Stimulated activated effector memory CD8-positive, alpha-beta T cell treated with anti-CD3 and anti-CD28 coated beads, Interleukin-12 subunit alpha, Interleukin-12 subunit beta, amount 100 ng/mL, for 72 hours (primary cell): ENCODE data around the gene TENM4.
"Not testable (repeated sequence)": the region's sequence is repeated elsewhere in the genome, so short reads cannot be mapped to it uniquely, and the experiment has no call there.

Source experiments
- ATAC-seq: fragments of 150-1000 bp; cut with Tn5 transposase; 2 replicates; pipeline ENCODE4 v1.10.0; 2021
- DNase-seq, 2 donors: peaks; one replicate each; pipeline ENCODE4 v3.0.0; 2021 to 2022; ENCODE audit warnings: low spot score in 2 of 2
- H3K27ac Mint-ChIP-seq: one replicate; pipeline ENCODE4 v1.8.0; 2022; ENCODE audit warnings: mild to moderate bottlenecking, mixed read lengths
- H3K36me3 Mint-ChIP-seq: one replicate; pipeline ENCODE4 v1.8.0; 2022; ENCODE audit warnings: mild to moderate bottlenecking, mixed read lengths
- H3K4me1 Mint-ChIP-seq: one replicate; pipeline ENCODE4 v1.8.0; 2022; ENCODE audit warnings: mixed read lengths
- H3K4me3 Mint-ChIP-seq: one replicate; pipeline ENCODE4 v1.8.0; 2022; ENCODE audit warnings: mild to moderate bottlenecking, mixed read lengths
- H3K9me3 Mint-ChIP-seq: one replicate; pipeline ENCODE4 v1.8.0; 2022; ENCODE audit warnings: mixed read lengths

Gene TENM4

GRCh38 chr11:79201677-79202347, 239.0 kb downstream of the TENM4 start:
- DNase-seq (no peak), ATAC-seq (no peak)
- Mint-ChIP-seq H3K4me3 (no peak overlapping the region), H3K9me3 (no peaks in the 10 kb centered on the region), H3K36me3 (no peaks in the 10 kb centered on the region), H3K4me1 (no peaks in the 10 kb centered on the region), H3K27ac (no peak overlapping the region)

GRCh38 chr11:79200398-79201070, 240.3 kb downstream of the TENM4 start:
- Mint-ChIP-seq H3K9me3 (no peaks in the 10 kb centered on the region), H3K27ac (no peak overlapping the region), H3K4me1 (no peaks in the 10 kb centered on the region), H3K36me3 (no peaks in the 10 kb centered on the region), H3K4me3 (no peak overlapping the region)
- ATAC-seq, result no peak
- DNase-seq, result no peak

- Mint-ChIP-seq H3K27ac (no peak overlapping the region), H3K36me3 (no peaks in the 10 kb centered on the region), H3K4me1 (no peaks in the 10 kb centered on the region), H3K4me3 (no peak overlapping the region), H3K9me3 (no peaks in the 10 kb centered on the region)
- ATAC-seq (no peak), DNase-seq (no peak)
These were observed 241.0 kb downstream of the TENM4 start for GRCh38 chr11:79199729-79200354.

GRCh38 chr11:79198898-79199250, 242.0 kb downstream of the TENM4 start:
- DNase-seq, result no peak
- no peak overlapping the region for H3K27ac Mint-ChIP-seq

GRCh38 chr11:79198203-79198897, 242.5 kb downstream of the TENM4 start:
- no peaks in the 10 kb centered on the region for H3K36me3 Mint-ChIP-seq
- H3K4me1 Mint-ChIP-seq, result no peaks in the 10 kb centered on the region
- H3K9me3 Mint-ChIP-seq, result peaks cover 2% of the 10 kb centered on the region
- H3K4me3 Mint-ChIP-seq, result no peak overlapping the region
- ATAC-seq (no peak), DNase-seq (no peak)
- no peak overlapping the region for H3K27ac Mint-ChIP-seq

More at GRCh38 chr11:79198898-79199250, 242.0 kb downstream of the TENM4 start:
- H3K4me3 Mint-ChIP-seq, result no peak overlapping the region
- H3K4me1 Mint-ChIP-seq, result no peaks in the 10 kb centered on the region
- no peaks in the 10 kb centered on the region for H3K9me3 Mint-ChIP-seq
- no peak for ATAC-seq
- H3K36me3 Mint-ChIP-seq, result no peaks in the 10 kb centered on the region

GRCh38 chr11:79196950-79197349, 243.9 kb downstream of the TENM4 start:
- ATAC-seq (no peak), DNase-seq (no peak)
- no peaks in the 10 kb centered on the region for H3K36me3 Mint-ChIP-seq
- H3K4me3 Mint-ChIP-seq, result no peak overlapping the region
- H3K4me1 Mint-ChIP-seq, result no peaks in the 10 kb centered on the region
- H3K27ac Mint-ChIP-seq, result no peak overlapping the region
- H3K9me3 Mint-ChIP-seq, result peaks cover 2% of the 10 kb centered on the region

- no peak overlapping the region for H3K27ac Mint-ChIP-seq
- H3K9me3 Mint-ChIP-seq, result peaks cover 2% of the 10 kb centered on the region
- H3K36me3 Mint-ChIP-seq, result no peaks in the 10 kb centered on the region
- no peak overlapping the region for H3K4me3 Mint-ChIP-seq
- no peak for DNase-seq
- no peak for ATAC-seq
- no peaks in the 10 kb centered on the region for H3K4me1 Mint-ChIP-seq
These were observed 245.6 kb downstream of the TENM4 start for GRCh38 chr11:79195209-79195608.

GRCh38 chr11:79193663-79194310, 247.0 kb downstream of the TENM4 start:
- H3K27ac Mint-ChIP-seq, result no peak overlapping the region
- H3K4me3 Mint-ChIP-seq, result no peak overlapping the region
- peaks cover 5% of the 10 kb centered on the region for H3K9me3 Mint-ChIP-seq
- ATAC-seq (no peak), DNase-seq (no peak)
- H3K4me1 Mint-ChIP-seq, result no peaks in the 10 kb centered on the region
- H3K36me3 Mint-ChIP-seq, result no peaks in the 10 kb centered on the region

GRCh38 chr11:79192836-79193235, 248.0 kb downstream of the TENM4 start:
- Mint-ChIP-seq H3K4me1 (no peaks in the 10 kb centered on the region), H3K36me3 (no peaks in the 10 kb centered on the region), H3K4me3 (no peak overlapping the region), H3K9me3 (peaks cover 8% of the 10 kb centered on the region), H3K27ac (no peak overlapping the region)
- DNase-seq (no peak), ATAC-seq (no peak)

GRCh38 chr11:79191716-79192115, 249.1 kb downstream of the TENM4 start:
- not testable (repeated sequence) for H3K36me3 Mint-ChIP-seq, H3K9me3 Mint-ChIP-seq, ATAC-seq, DNase-seq, H3K27ac Mint-ChIP-seq, H3K4me3 Mint-ChIP-seq, H3K4me1 Mint-ChIP-seq

GRCh38 chr11:79190553-79190952, 250.3 kb downstream of the TENM4 start:
- H3K4me1 Mint-ChIP-seq, ATAC-seq, H3K27ac Mint-ChIP-seq, H3K36me3 Mint-ChIP-seq, H3K4me3 Mint-ChIP-seq, DNase-seq, H3K9me3 Mint-ChIP-seq: not testable (repeated sequence)

GRCh38 chr11:79189601-79190000, 251.2 kb downstream of the TENM4 start:
- Mint-ChIP-seq H3K9me3 (peaks cover 8% of the 10 kb centered on the region), H3K27ac (no peak overlapping the region), H3K36me3 (no peaks in the 10 kb centered on the region), H3K4me1 (no peaks in the 10 kb centered on the region), H3K4me3 (no peak overlapping the region)
- DNase-seq (no peak), ATAC-seq (no peak)

GRCh38 chr11:79189055-79189454, 251.8 kb downstream of the TENM4 start:
- no peak for ATAC-seq

GRCh38 chr11:79186669-79187068, 254.2 kb downstream of the TENM4 start:
- no peaks in the 10 kb centered on the region for H3K4me1 Mint-ChIP-seq
- H3K36me3 Mint-ChIP-seq, result no peaks in the 10 kb centered on the region
- H3K4me3 Mint-ChIP-seq, result no peak overlapping the region
- peaks cover 6% of the 10 kb centered on the region for H3K9me3 Mint-ChIP-seq
- ATAC-seq, result no peak
- H3K27ac Mint-ChIP-seq, result no peak overlapping the region
- DNase-seq, result no peak

More at GRCh38 chr11:79189055-79189454, 251.8 kb downstream of the TENM4 start:
- H3K9me3 Mint-ChIP-seq, result peaks cover 8% of the 10 kb centered on the region
- no peaks in the 10 kb centered on the region for H3K36me3 Mint-ChIP-seq
- no peaks in the 10 kb centered on the region for H3K4me1 Mint-ChIP-seq
- no peak overlapping the region for H3K4me3 Mint-ChIP-seq
- DNase-seq, result no peak
- no peak overlapping the region for H3K27ac Mint-ChIP-seq

- ATAC-seq, result no peak
- no peak for DNase-seq
- peaks cover 6% of the 10 kb centered on the region for H3K9me3 Mint-ChIP-seq
- H3K36me3 Mint-ChIP-seq, result no peaks in the 10 kb centered on the region
- no peak overlapping the region for H3K4me3 Mint-ChIP-seq
- no peak overlapping the region for H3K27ac Mint-ChIP-seq
- no peaks in the 10 kb centered on the region for H3K4me1 Mint-ChIP-seq
These were observed 255.5 kb downstream of the TENM4 start for GRCh38 chr11:79185351-79185750.
